ENCODE data around the gene COX8A.
"Not testable (repeated sequence)": the region's sequence is repeated elsewhere in the genome, so short reads cannot be mapped to it uniquely, and the experiment has no call there.

Gene COX8A

GRCh38 chr11:63970902-63971301 lies 3.5 kb upstream of the COX8A start:
- no peak for DNase-seq

- not testable (repeated sequence) for DNase-seq
These were observed 535 bp upstream of the COX8A start for GRCh38 chr11:63973912-63974258.

GRCh38 chr11:63978551-63979239 lies 4.3 kb downstream of the COX8A start:
- DNase-seq = no peak

GRCh38 chr11:63979426-63979825 lies 5.0 kb downstream of the COX8A start:
- no peak for DNase-seq

- no peak for DNase-seq
These were observed 11.4 kb downstream of the COX8A start for GRCh38 chr11:63985812-63986155.

GRCh38 chr11:63986156-63986931 lies 11.9 kb downstream of the COX8A start, which contains the start of gene OTUB1:
Gene OTUB1 (plus strand): TSS chr11:63986438. CDS start chr11:63986457, 19 bp downstream.
- DNase-seq = peak; percentile 96

- DNase-seq = no peak
These were observed 12.6 kb downstream of the COX8A start for GRCh38 chr11:63986932-63987513.

GRCh38 chr11:63991558-63991957 lies 17.1 kb downstream of the COX8A start:
- no peak for DNase-seq

- no peak for DNase-seq
These were observed 18.7 kb downstream of the COX8A start for GRCh38 chr11:63993100-63993499.

GRCh38 chr11:63993993-63994392 lies 19.6 kb downstream of the COX8A start:
- DNase-seq = no peak

GRCh38 chr11:63996512-63996911 lies 22.1 kb downstream of the COX8A start:
- no peak for DNase-seq

- no peak for DNase-seq
These were observed 22.8 kb downstream of the COX8A start for GRCh38 chr11:63997104-63997700.

- no peak for DNase-seq
These were observed 23.4 kb downstream of the COX8A start for GRCh38 chr11:63997801-63998337.

- peak; percentile 78 for DNase-seq
These were observed 24.3 kb downstream of the COX8A start for GRCh38 chr11:63998558-63999348.

- DNase-seq = peak; percentile 95
These were observed 25.1 kb downstream of the COX8A start for GRCh38 chr11:63999349-64000025.

GRCh38 chr11:64000026-64000739 lies 25.8 kb downstream of the COX8A start:
- DNase-seq = no peak

GRCh38 chr11:64000740-64001483 lies 26.5 kb downstream of the COX8A start:
- DNase-seq = no peak

- no peak for DNase-seq
These were observed 27.3 kb downstream of the COX8A start for GRCh38 chr11:64001484-64002420.

Data from NCI-H1105 (cell line).